ENCODE data around the gene MRPS12.

- no peak for TF ChIP-seq EZH2phosphoT487 (IDR thresholded peaks at IDR 0.05; ENCODE audit: insufficient read depth, low read depth)
- no peak for TF ChIP-seq EZH2 (IDR thresholded peaks at IDR 0.05; ENCODE audit: insufficient read depth, poor library complexity, severe bottlenecking)
Observed at GRCh38 chr19:38901683-38902082, 29.1 kb upstream of the MRPS12 start.

Data from GM23248 (cell line).